GM12892 (cell line): ENCODE data around the gene ARFIP1.

Experiments
- POLR2A ChIP-seq: IDR thresholded peaks from 2 replicates; pipeline ENCODE4 v1.6.1; 2011; ENCODE audit warnings: low read depth, low read length, control low read depth
- POLR2AphosphoS5 ChIP-seq: IDR thresholded peaks from 2 replicates; pipeline ENCODE4 v1.6.1; 2011; ENCODE audit warnings: low read depth, low read length, control low read depth

DNA sequence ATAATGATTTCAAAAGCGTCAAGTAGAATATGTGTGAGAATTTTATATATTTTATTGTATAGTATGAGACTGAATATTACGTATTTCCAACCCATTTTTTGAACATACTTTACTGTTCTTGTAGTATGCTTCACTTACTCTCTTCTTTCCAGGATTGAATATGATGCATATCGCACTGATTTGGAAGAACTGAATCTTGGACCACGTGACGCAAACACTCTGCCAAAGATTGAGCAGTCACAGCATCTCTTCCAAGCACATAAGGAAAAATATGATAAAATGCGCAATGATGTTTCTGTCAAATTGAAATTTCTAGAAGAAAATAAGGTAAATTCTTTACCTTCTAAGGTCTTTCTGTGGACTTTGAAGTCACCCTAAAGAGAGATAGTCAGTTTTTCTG lies 108.2 kb downstream of the ARFIP1 start:
- TF ChIP-seq POLR2AphosphoS5 (no peak), POLR2A (no peak)
